ENCODE data around the gene DHFR2.
"Not testable (repeated sequence)": the region's sequence is repeated elsewhere in the genome, so short reads cannot be mapped to it uniquely, and the experiment has no call there.

DHFR2 gene

GRCh38 chr3:94065122-94065521 lies 2.4 kb upstream of the DHFR2 start:
- DNase-seq, result no peak

- no peak for DNase-seq
These were observed 1.6 kb upstream of the DHFR2 start for GRCh38 chr3:94064243-94064860.

GRCh38 chr3:94063496-94064119 lies 892 bp upstream of the DHFR2 start:
- no peak for DNase-seq

GRCh38 chr3:94061297-94061696 lies 1.4 kb downstream of the DHFR2 start:
- DNase-seq, result no peak

GRCh38 chr3:94050546-94050945 lies 12.2 kb downstream of the DHFR2 start:
- no peak for DNase-seq

GRCh38 chr3:94049267-94049666 lies 13.4 kb downstream of the DHFR2 start:
- DNase-seq, result no peak

- DNase-seq, result no peak
These were observed 16.2 kb downstream of the DHFR2 start for GRCh38 chr3:94046533-94046932.

- DNase-seq, result not testable (repeated sequence)
These were observed 18.4 kb downstream of the DHFR2 start for GRCh38 chr3:94044100-94044936.

- no peak for DNase-seq
These were observed 19.4 kb downstream of the DHFR2 start for GRCh38 chr3:94043285-94043684.

- no peak for DNase-seq
These were observed 25.7 kb downstream of the DHFR2 start for GRCh38 chr3:94036909-94037507.

GRCh38 chr3:94028093-94028837 lies 34.5 kb downstream of the DHFR2 start, which contains the start of gene STX19:
Gene STX19 (minus strand): TSS chr3:94028597. CDS start chr3:94015269, 13,328 bp downstream.
- DNase-seq, result no peak

- no peak for DNase-seq
These were observed 36.1 kb downstream of the DHFR2 start for GRCh38 chr3:94026623-94027022.

- DNase-seq, result no peak
These were observed 38.3 kb downstream of the DHFR2 start for GRCh38 chr3:94024385-94024784.

- no peak for DNase-seq
These were observed 42.4 kb downstream of the DHFR2 start for GRCh38 chr3:94020293-94020692.

- DNase-seq, result no peak
These were observed 43.1 kb downstream of the DHFR2 start for GRCh38 chr3:94019659-94020058.

GRCh38 chr3:94015025-94015424 lies 47.7 kb downstream of the DHFR2 start:
- no peak for DNase-seq

- no peak for DNase-seq
These were observed 50.5 kb downstream of the DHFR2 start for GRCh38 chr3:94012185-94012584.

GRCh38 chr3:94011233-94011711 lies 51.4 kb downstream of the DHFR2 start:
- no peak for DNase-seq

- DNase-seq, result no peak
These were observed 53.1 kb downstream of the DHFR2 start for GRCh38 chr3:94009608-94010007.

GRCh38 chr3:94008253-94008652 lies 54.5 kb downstream of the DHFR2 start:
- no peak for DNase-seq
